ENCODE data around the gene PEX7.
A peak's percentile ranks its signal among the peaks of the same experiment; 100 is the strongest.
"Not testable (repeated sequence)": the region's sequence is repeated elsewhere in the genome, so short reads cannot be mapped to it uniquely, and the experiment has no call there.

The PEX7 gene

GRCh38 chr6:136822376-136823127 lies at the start of gene PEX7:
Gene PEX7, plus strand, starts transcription at chr6:136822592. Its CDS starts 74 bp downstream, at chr6:136822666.
- DNase-seq, result peak; percentile 69 to 74

GRCh38 chr6:136772685-136773472 lies 49.5 kb upstream of the PEX7 start:
- DNase-seq, result no peak

GRCh38 chr6:136773473-136773796 lies 49.0 kb upstream of the PEX7 start:
- DNase-seq, result no peak

GRCh38 chr6:136774228-136775041 lies 48.0 kb upstream of the PEX7 start:
- DNase-seq, result no peak

- DNase-seq, result no peak
Observed at GRCh38 chr6:136775081-136775480, 47.3 kb upstream of the PEX7 start.

- DNase-seq, result no peak
Observed at GRCh38 chr6:136775548-136775947, 46.8 kb upstream of the PEX7 start.

- DNase-seq, result no peak
Observed at GRCh38 chr6:136777651-136778050, 44.7 kb upstream of the PEX7 start.

- no peak for DNase-seq
Observed at GRCh38 chr6:136779682-136780081, 42.7 kb upstream of the PEX7 start.

GRCh38 chr6:136780972-136781371 lies 41.4 kb upstream of the PEX7 start:
- no peak for DNase-seq

- DNase-seq, result no peak
Observed at GRCh38 chr6:136782021-136782770, 40.2 kb upstream of the PEX7 start.

GRCh38 chr6:136783021-136783420 lies 39.4 kb upstream of the PEX7 start:
- DNase-seq, result no peak

- no peak for DNase-seq
Observed at GRCh38 chr6:136783495-136784270, 38.7 kb upstream of the PEX7 start.

GRCh38 chr6:136784271-136784664 lies 38.1 kb upstream of the PEX7 start:
- no peak for DNase-seq

GRCh38 chr6:136784910-136785746 lies 37.3 kb upstream of the PEX7 start:
- DNase-seq, result no peak

- DNase-seq, result no peak
Observed at GRCh38 chr6:136786658-136787057, 35.7 kb upstream of the PEX7 start.

GRCh38 chr6:136787726-136788068 lies 34.7 kb upstream of the PEX7 start:
- no peak for DNase-seq

GRCh38 chr6:136788069-136788902 lies 34.1 kb upstream of the PEX7 start:
- no peak for DNase-seq

- DNase-seq, result not testable (repeated sequence)
Observed at GRCh38 chr6:136789440-136789839, 33.0 kb upstream of the PEX7 start.

- DNase-seq, result no peak
Observed at GRCh38 chr6:136790411-136791295, 31.7 kb upstream of the PEX7 start.

Measured in NCI-H187 (cell line).